WERI-Rb-1 (cell line): ENCODE data around the gene INPP4B.

ENCODE experiments used
- DNase-seq: peaks from one replicate; pipeline ENCODE4 v3.0.0-alpha.2; 2020
- H3K27ac ChIP-seq: fragments of 250-450 bp; sonication (Bioruptor Pico); 2 replicates; pipeline ENCODE4 v1.5.1; 2020; ENCODE audit warnings: mild to moderate bottlenecking, moderate library complexity
- H3K27me3 ChIP-seq: fragments of 250-450 bp; sonication (Bioruptor Pico); 2 replicates; pipeline ENCODE4 v1.5.1; 2021; ENCODE audit warnings: mild to moderate bottlenecking, low read depth, moderate library complexity; ENCODE audit not compliant: insufficient read depth, severe bottlenecking
- H3K36me3 ChIP-seq: fragments of 250-450 bp; sonication (Bioruptor Pico); 2 replicates; pipeline ENCODE4 v1.5.1; 2020; ENCODE audit warnings: mild to moderate bottlenecking, moderate library complexity
- H3K4me3 ChIP-seq: 2 replicates; pipeline ENCODE4 v1.5.1; 2011; ENCODE audit warnings: low read depth, mild to moderate bottlenecking, control low read depth, low read length
- H3K9me3 ChIP-seq: fragments of 250-450 bp; sonication (Bioruptor Pico); 2 replicates; pipeline ENCODE4 v1.5.1; 2021; ENCODE audit warnings: mild to moderate bottlenecking, moderate library complexity; ENCODE audit not compliant: severe bottlenecking
- CTCF ChIP-seq: IDR thresholded peaks from 2 replicates; pipeline ENCODE4 v1.5.1; 2011; ENCODE audit warnings: low read depth, mild to moderate bottlenecking, control low read depth, inconsistent platforms, low read length

Gene INPP4B

DNA sequence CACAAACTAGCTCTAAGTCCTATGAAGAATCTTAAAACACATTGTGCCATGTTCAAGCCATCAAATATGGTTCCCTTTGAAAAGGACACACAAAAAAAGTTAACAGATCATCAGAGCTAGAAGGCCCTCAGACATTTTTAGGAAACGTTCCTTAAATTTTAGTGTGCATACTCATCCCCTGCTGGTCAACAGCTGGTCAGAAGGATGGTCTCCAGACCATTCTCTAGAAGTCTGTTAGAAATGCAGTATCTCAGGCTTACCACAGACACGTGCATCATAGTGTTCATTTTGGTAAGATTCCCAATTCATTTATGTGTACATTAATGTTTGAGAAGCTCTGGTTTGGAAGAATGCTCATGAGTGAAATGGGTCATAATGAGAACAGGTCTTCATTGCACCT lies 523.1 kb downstream of the INPP4B start:
- Histone ChIP-seq H3K27ac (no peak overlapping the region), H3K36me3 (no peaks in the 10 kb centered on the region), H3K9me3 (no peaks in the 10 kb centered on the region), H3K27me3 (no peaks in the 10 kb centered on the region), H3K4me3 (no peak overlapping the region)
- no peak for TF ChIP-seq CTCF
- no peak for DNase-seq

DNA sequence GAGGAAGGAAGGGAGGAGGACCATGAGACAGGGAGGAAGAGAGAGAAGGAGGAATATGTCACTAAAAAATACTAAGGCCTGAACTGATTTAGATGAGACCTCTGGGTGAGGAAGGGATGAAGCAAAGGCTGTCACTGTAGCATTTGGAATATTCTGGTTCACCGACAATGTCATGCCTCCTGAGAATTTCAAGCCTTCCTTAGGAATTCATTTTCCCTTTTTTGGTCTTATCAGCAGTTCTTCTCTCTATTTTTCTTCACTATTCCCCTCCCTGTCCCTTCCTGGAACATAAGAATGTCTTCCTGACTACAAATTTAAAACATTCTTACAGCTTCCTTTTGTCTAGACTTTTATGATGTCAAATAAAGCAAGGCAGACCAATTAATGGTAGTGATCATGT lies 527.8 kb downstream of the INPP4B start:
- H3K27me3 ChIP-seq, result peaks cover 10% of the 10 kb centered on the region
- no peak for DNase-seq
- no peak overlapping the region for H3K4me3 ChIP-seq
- no peaks in the 10 kb centered on the region for H3K9me3 ChIP-seq
- TF ChIP-seq CTCF, result no peak
- no peak overlapping the region for H3K27ac ChIP-seq
- H3K36me3 ChIP-seq, result no peaks in the 10 kb centered on the region

- Histone ChIP-seq H3K27me3 (peaks cover 10% of the 10 kb centered on the region), H3K4me3 (no peak overlapping the region), H3K9me3 (no peaks in the 10 kb centered on the region), H3K27ac (no peak overlapping the region), H3K36me3 (no peaks in the 10 kb centered on the region)
- TF ChIP-seq CTCF, result no peak
- no peak for DNase-seq
Measured at GRCh38 chr4:142316913-142317312, 529.2 kb downstream of the INPP4B start.

DNA sequence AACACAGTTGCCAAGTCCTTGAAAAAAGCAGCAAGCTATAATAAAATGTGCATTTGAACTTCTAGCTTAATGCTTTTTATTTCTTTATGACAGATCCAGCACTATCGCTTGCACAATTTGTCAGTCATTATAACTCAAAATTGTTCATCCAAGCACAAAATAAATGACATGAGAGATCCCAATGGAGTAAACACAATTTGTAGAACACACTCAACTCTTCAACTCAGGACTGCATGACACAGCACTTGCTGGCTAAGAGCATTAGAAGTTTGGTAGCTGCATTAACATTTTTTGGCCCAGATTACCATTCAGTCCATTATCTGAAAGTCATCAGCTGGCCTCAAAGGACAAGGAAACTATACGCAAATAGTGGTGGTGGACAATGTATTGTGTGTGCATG lies 530.1 kb downstream of the INPP4B start:
- Histone ChIP-seq H3K36me3 (no peaks in the 10 kb centered on the region), H3K9me3 (no peaks in the 10 kb centered on the region), H3K27ac (no peak overlapping the region), H3K4me3 (no peak overlapping the region), H3K27me3 (peaks cover 10% of the 10 kb centered on the region)
- no peak for TF ChIP-seq CTCF
- no peak for DNase-seq

- DNase-seq, result no peak
- H3K27me3 ChIP-seq, result peaks cover 10% of the 10 kb centered on the region
- no peak overlapping the region for H3K27ac ChIP-seq
- H3K4me3 ChIP-seq, result no peak overlapping the region
- TF ChIP-seq CTCF, result no peak
- H3K9me3 ChIP-seq, result no peaks in the 10 kb centered on the region
- no peaks in the 10 kb centered on the region for H3K36me3 ChIP-seq
Measured at GRCh38 chr4:142314686-142315085, 531.4 kb downstream of the INPP4B start.

- no peak for TF ChIP-seq CTCF
- Histone ChIP-seq H3K36me3 (no peaks in the 10 kb centered on the region), H3K27me3 (peaks cover 10% of the 10 kb centered on the region), H3K27ac (no peak overlapping the region), H3K9me3 (no peaks in the 10 kb centered on the region), H3K4me3 (no peak overlapping the region)
- DNase-seq, result no peak
Measured at GRCh38 chr4:142314247-142314646, 531.9 kb downstream of the INPP4B start.
